UCSD-AML1 (cell line): ENCODE measurements around the gene CASTOR1.
A peak's percentile ranks its signal among the peaks of the same experiment; 100 is the strongest.
"Not testable (repeated sequence)": the region's sequence is repeated elsewhere in the genome, so short reads cannot be mapped to it uniquely, and the experiment has no call there.

Source experiments
- DNase-seq: peaks from one replicate; lab custom pipeline; 2025; ENCODE audit not compliant: unreplicated experiment; lab: John Stamatoyannopoulos, UW

CASTOR1 gene

GRCh38 chr22:30289141-30289979 lies at the start of gene CASTOR1:
TSS of gene CASTOR1 (minus strand) at chr22:30289505. CDS start at chr22:30289497, 8 bp downstream.
- DNase-seq: peak; percentile 97

- no peak for DNase-seq
These were observed 49.5 kb upstream of the CASTOR1 start for GRCh38 chr22:30338802-30339201.

GRCh38 chr22:30338341-30338740 lies 49.0 kb upstream of the CASTOR1 start:
- not testable (repeated sequence) for DNase-seq

GRCh38 chr22:30337461-30337778 lies 48.1 kb upstream of the CASTOR1 start:
- no peak for DNase-seq

- DNase-seq: no peak
These were observed 47.6 kb upstream of the CASTOR1 start for GRCh38 chr22:30336752-30337460.

GRCh38 chr22:30335236-30335635 lies 45.9 kb upstream of the CASTOR1 start:
- DNase-seq: no peak

- DNase-seq: no peak
These were observed 45.3 kb upstream of the CASTOR1 start for GRCh38 chr22:30334646-30335045.

GRCh38 chr22:30333707-30334087 lies 44.4 kb upstream of the CASTOR1 start:
- no peak for DNase-seq

- no peak for DNase-seq
These were observed 43.8 kb upstream of the CASTOR1 start for GRCh38 chr22:30332994-30333706.

GRCh38 chr22:30332551-30332950 lies 43.2 kb upstream of the CASTOR1 start:
- DNase-seq: no peak

- DNase-seq: no peak
These were observed 39.3 kb upstream of the CASTOR1 start for GRCh38 chr22:30328466-30329049.

GRCh38 chr22:30327864-30328345 lies 38.6 kb upstream of the CASTOR1 start:
- DNase-seq: no peak

- DNase-seq: peak; percentile 93
These were observed 37.5 kb upstream of the CASTOR1 start, which contains the start of gene TBC1D10A for GRCh38 chr22:30326706-30327362. TSS of gene TBC1D10A (minus strand) at chr22:30326941. CDS start at chr22:30326881, 60 bp downstream.

- no peak for DNase-seq
These were observed 37.0 kb upstream of the CASTOR1 start for GRCh38 chr22:30326255-30326705.

GRCh38 chr22:30325724-30326254 lies 36.5 kb upstream of the CASTOR1 start:
- DNase-seq: no peak

- DNase-seq: no peak
These were observed 35.9 kb upstream of the CASTOR1 start for GRCh38 chr22:30325065-30325720.

- no peak for DNase-seq
These were observed 34.9 kb upstream of the CASTOR1 start for GRCh38 chr22:30324014-30324730.

GRCh38 chr22:30323246-30323645 lies 33.9 kb upstream of the CASTOR1 start:
- DNase-seq: no peak

GRCh38 chr22:30321461-30321860 lies 32.2 kb upstream of the CASTOR1 start:
- no peak for DNase-seq
